ENCODE results near the gene STPG1.

The STPG1 gene

DNA sequence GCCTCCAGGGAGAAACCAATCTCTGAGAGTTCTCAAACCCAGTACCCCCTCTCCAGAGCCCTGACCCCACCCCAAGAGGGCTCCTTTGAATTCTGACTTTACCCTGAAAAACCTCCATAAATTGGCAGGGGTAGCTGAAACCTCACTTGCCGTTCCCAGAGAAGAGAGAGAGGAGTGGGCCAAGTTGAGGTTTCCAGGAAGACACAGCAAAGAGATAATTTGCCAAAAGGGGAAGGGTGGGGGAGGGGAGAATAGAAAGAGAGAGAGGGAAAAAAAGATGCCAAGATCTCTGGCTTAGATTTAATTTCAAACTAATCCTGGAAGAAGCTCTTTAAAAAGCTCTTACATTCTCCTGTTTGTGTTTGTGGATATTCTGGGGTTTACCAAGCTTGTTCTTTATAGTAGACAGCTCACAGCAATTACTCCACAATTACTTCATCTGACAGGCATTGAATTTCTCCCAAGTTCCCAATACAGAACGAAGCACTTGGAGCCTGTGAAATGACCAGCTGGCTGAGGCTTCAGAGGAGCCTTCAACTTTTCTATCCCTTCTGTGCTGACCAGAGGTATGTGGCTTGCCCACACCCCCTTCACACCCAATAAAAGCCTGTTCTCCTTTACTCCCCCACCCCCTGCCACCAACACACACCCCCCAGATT lies 95.5 kb downstream of the STPG1 start:
- DNase-seq (ENCODE audit: low spot score), result no peak

DNA sequence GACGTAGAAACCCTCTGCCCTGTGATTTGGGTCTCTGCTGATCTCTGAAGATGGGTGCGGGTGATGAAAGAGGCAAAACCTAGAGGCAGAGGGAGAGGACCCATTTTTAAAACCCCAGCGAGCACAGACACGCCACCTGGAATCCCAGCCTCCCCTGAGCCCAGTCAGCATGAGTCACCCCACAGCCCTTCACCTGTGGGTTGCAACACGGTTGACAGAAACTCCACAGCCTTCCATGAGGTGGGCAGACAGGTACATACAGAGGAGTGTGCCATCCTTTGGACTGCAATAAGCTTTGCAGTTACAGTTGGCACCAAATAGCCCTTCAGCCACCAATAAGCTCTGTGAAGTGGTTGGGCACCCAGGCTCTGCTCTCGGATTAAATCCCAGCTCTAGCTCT lies 96.5 kb downstream of the STPG1 start:
- peak; percentile 83 for DNase-seq (ENCODE audit: low spot score)

DNA sequence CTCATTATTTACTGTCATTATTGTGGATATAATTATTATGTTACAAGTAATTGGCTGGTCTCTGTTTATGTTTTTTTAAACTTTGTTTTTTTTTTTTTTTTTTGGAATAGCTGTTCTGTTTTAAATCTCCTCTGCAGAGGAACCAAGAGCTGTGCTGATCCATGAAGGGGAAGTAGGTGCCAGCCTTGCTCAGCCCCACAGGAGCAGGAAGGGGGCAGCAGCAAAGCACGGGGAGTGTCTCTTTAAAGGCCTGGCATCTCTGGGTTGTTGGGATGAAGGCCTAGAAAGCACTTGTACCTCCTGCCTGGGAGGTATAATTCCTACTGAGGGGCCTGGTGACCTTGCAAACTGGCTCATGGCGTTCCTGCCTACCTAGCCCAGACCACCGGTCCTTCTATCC lies 96.9 kb downstream of the STPG1 start:
- no peak for DNase-seq (ENCODE audit: low spot score)

DNA sequence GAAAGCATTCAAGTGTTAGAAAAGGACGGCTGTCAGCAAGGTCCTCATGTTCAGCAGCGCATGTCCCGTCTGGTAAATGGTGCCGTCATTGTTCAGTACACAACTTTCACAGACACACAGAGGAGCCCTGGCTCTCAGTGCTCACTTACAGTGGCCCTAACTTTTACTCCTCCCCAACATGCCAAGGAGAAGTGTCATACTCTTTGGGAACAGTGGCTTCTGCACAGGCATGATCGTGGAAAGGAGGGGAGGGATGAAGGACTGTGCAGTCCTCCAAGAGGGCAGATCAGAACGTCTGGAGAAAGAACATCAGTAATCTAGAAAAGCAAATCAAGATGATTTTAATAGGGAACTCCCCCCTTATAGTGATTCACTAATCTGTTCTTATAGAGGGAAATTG lies 98.2 kb downstream of the STPG1 start:
- DNase-seq (ENCODE audit: low spot score), result no peak

DNA sequence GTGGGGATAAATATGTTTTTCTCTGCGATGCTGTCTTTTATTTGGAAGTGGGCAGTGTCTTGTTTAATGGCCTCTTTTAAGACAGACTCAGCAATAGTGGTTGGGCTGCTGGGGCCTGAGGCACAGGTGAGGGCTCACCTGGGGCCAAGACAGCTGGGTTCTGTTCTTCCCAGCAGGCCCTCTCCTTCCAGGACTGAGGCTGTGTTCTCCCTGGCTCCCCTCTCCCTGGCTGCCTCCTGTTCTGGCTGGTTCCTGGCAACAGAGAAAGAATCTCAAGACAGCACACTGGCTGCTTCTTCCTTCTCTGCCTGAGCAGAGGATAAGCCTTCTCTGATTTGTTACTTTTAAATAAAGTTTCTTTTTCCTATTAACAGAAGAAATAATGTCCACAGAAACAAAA lies 101.8 kb downstream of the STPG1 start:
- DNase-seq (ENCODE audit: low spot score), result no peak

DNA sequence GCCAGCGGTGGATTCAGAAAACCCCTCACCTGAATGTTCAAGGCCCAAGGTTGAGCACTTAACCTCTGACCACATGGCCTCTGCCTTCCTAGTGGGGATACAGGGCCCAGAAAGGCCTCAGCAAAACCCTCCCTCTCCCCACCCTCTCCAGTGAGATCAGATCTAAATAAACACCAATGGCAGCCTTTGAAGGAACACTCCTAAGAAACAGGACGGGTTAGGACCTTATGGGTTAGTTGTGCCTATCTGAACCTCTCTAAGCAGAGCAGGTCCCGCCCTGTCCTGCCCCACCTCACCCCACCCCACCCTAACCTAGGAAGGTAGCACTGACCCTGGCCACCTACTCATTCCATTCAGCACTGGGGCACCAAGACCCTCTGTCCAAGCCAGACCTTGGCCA lies 102.3 kb downstream of the STPG1 start:
- DNase-seq (ENCODE audit: low spot score), result no peak

DNA sequence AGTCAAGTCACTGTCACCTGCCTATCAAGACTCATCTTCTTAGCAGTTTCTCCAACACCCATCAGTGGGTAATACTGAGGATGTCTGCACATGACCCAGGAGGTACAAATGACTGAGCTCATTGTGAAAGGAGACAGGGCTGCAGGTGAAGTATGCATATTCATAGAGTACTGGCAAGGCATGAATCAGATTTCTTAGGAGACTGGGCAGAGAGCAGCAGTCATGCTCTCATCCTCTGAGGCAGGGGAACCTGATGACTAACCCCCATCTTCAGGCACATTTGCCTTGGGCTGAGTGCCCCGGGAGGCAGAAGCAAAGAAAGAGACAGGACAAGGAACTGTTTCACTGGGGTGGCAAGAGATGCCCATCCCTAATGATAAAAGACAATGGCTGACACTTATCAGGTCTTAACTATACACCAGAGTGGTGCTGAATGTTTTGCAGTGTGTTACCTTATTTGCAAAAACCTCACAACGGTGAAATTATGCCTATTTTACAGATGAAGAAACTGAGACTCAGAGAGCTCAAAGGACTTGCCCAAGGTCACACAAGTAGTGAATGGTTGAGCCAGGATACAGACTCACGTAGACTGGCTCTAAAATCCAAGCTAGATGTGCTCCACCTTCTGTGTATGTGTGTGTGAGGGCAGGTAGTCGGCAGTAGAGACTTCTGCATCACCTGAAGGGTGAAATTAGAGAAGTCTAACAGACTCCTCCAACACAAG lies 103.7 kb downstream of the STPG1 start:
- DNase-seq (ENCODE audit: low spot score), result no peak

DNA sequence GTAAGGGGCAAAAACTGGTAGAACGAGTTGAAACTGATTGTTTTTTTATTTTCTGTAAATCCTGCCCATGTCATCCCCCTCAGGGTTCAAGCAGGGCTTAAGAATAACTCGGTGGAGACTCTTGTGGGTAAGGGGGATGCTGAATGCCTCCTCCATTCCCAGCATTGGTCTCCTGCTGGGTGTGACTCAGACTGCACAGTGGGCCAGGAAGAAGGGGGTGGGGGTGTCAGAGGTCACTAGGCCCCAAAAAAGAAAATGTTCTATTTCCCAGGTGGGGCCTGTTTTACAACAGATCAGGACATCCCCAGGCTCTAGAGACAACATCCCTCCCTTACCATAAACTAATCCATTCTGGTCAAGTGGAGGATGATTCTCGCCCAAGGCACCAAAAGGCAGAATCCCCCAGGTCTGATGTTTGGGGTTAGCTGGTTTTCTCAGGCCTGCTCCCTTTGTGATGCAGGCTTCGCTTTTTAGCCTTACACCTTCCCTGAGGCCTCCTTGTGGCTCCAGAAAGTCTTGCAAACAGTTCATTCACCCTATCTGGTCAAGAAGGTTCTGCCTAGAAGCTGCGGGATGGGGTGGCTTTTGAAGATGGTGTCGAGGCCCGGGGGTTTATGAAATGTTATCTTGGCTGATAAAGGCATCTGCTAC lies 105.1 kb downstream of the STPG1 start:
- DNase-seq (ENCODE audit: low spot score), result no peak

Data from SW480 (cell line).